PC-3 (cell line): ENCODE results near the gene PLAAT5. TPM values are rescaled to one million over a fixed set of nuclear protein-coding genes. Genes with fewer than 3 reads are reported as not detected.

Experiments used
- ATAC-seq: fragments of 200-7000 bp; cut with Tn5 transposase; 2 replicates; pipeline ENCODE4 v1.9.1; 2020; ENCODE audit warnings: mild to moderate bottlenecking, moderate library complexity
- BruUV-seq: library from RNA; stranded (reverse); fragments of 400-500 nt; replicated peaks from 2 replicates; lab custom pipeline; 2021; lab: Mats Ljungman, UMichigan
- CTCF ChIA-PET: fragments of 300-600 bp; sonication (Branson Sonifier 250); formaldehyde crosslinking; loops from one replicate; lab custom pipeline; 2022; ENCODE audit warnings: antibody characterized with exemption; lab: Charles Lee
- POLR2A ChIA-PET: fragments of 300-600 bp; sonication (Branson Sonifier 250); formaldehyde crosslinking; loops from one replicate; lab custom pipeline; 2022; ENCODE audit warnings: antibody characterized with exemption; ENCODE audit not compliant: unreplicated experiment; lab: Charles Lee
- DNase-seq: peaks from one replicate; pipeline ENCODE4 v3.0.0-alpha.2; 2015
- H2AFZ ChIP-seq: fragments of 300-600 bp; sonication (generic); 2 replicates; pipeline ENCODE4 v1.6.0; 2016; ENCODE audit warnings: antibody characterized with exemption, low read length
- H3F3A ChIP-seq: fragments of 300-600 bp; sonication (generic); one replicate; pipeline ENCODE4 v1.6.0; 2017; ENCODE audit warnings: antibody characterized with exemption, low read length, control low read depth, mild to moderate bottlenecking; ENCODE audit not compliant: unreplicated experiment
- H3K27ac ChIP-seq: fragments of 300-600 bp; sonication (generic); 2 replicates; pipeline ENCODE4 v1.5.1; 2016; ENCODE audit warnings: mild to moderate bottlenecking, low read length
- H3K27me3 ChIP-seq: fragments of 300-600 bp; sonication (generic); 2 replicates; pipeline ENCODE4 v1.6.1; 2016; ENCODE audit warnings: low read length, mixed read lengths
- H3K36me3 ChIP-seq: fragments of 300-600 bp; sonication (generic); 2 replicates; pipeline ENCODE4 v1.6.1; 2016; ENCODE audit warnings: low read depth, mixed run types, low read length, mixed read lengths
- H3K4me1 ChIP-seq: fragments of 300-600 bp; sonication (generic); 2 replicates; pipeline ENCODE4 v1.5.1; 2016; ENCODE audit warnings: low read length; ENCODE audit not compliant: insufficient read depth
- H3K4me2 ChIP-seq: fragments of 300-600 bp; sonication (generic); 2 replicates; pipeline ENCODE4 v1.6.0; 2016; ENCODE audit warnings: low read length
- H3K4me3 ChIP-seq: fragments of 300-600 bp; sonication (generic); 2 replicates; pipeline ENCODE4 v1.5.1; 2016; ENCODE audit warnings: mild to moderate bottlenecking, low read length, mixed read lengths
- H3K79me2 ChIP-seq: fragments of 300-600 bp; sonication (generic); 2 replicates; pipeline ENCODE4 v1.6.1; 2017; ENCODE audit warnings: low read length, mixed read lengths
- H3K9ac ChIP-seq: fragments of 300-600 bp; sonication (generic); 2 replicates; pipeline ENCODE4 v1.6.0; 2016; ENCODE audit warnings: mild to moderate bottlenecking, low read length
- H3K9me2 ChIP-seq: fragments of 300-600 bp; sonication (generic); replicated peaks from 2 replicates; pipeline ENCODE4 v1.6.1; 2016; ENCODE audit warnings: mixed run types, low read length, mixed read lengths
- H3K9me3 ChIP-seq: fragments of 300-600 bp; sonication (generic); 2 replicates; pipeline ENCODE4 v1.6.1; 2016; ENCODE audit warnings: low read length, mixed read lengths
- H4K20me1 ChIP-seq: fragments of 300-600 bp; sonication (generic); 2 replicates; pipeline ENCODE4 v1.6.1; 2016; ENCODE audit warnings: low read length, mixed read lengths
- CTCF ChIP-seq: fragments of 300-600 bp; sonication (generic); conservative IDR thresholded peaks from 2 replicates; pipeline ENCODE4 v1.5.1; 2017; ENCODE audit warnings: antibody characterized with exemption, low read depth, mild to moderate bottlenecking, low read length
- EZH2 ChIP-seq: fragments of 300-600 bp; sonication (generic); IDR thresholded peaks from one replicate; pipeline ENCODE4 v1.6.1; 2017; ENCODE audit warnings: antibody characterized with exemption, mild to moderate bottlenecking, low read length; ENCODE audit not compliant: unreplicated experiment
- EZH2phosphoT487 ChIP-seq: fragments of 300-600 bp; sonication (generic); IDR thresholded peaks from 2 replicates; pipeline ENCODE4 v1.6.1; 2018; ENCODE audit warnings: mild to moderate bottlenecking, antibody characterized with exemption, low read length, borderline replicate concordance
- intact Hi-C: fragments of 100-400 bp; cut with micrococcal nuclease; formaldehyde crosslinking; loops from 2 replicates; pipeline ENCODE4 v1.9.0; 2023
- total RNA-seq: library from RNA; depleted of rRNA; stranded (reverse); fragments of >200 nt; gene quantifications from 2 replicates; pipeline ENCODE4 v1.2.3, GENCODE V29; 2014

The PLAAT5 gene
- total RNA-seq, 1 experiment from 2014 or later, result not detected

GRCh38 chr11:63494975-63495374 lies 4.0 kb upstream of the PLAAT5 start:
- DNase-seq, result no peak
- no peak overlapping the region for H3K4me3 ChIP-seq
- no peaks in the 10 kb centered on the region for H3F3A ChIP-seq
- H3K9me2 ChIP-seq, result no peaks in the 10 kb centered on the region
- no peak for ATAC-seq
- intact Hi-C loops, result no loop called here
- no peaks in the 10 kb centered on the region for H4K20me1 ChIP-seq
- no peaks in the 10 kb centered on the region for H3K27me3 ChIP-seq
- no TSS peak for BruUV-seq
- H2AFZ ChIP-seq, result no peak overlapping the region
- CTCF ChIA-PET, result no interaction called here
- no peak overlapping the region for H3K27ac ChIP-seq
- no peaks in the 10 kb centered on the region for H3K4me1 ChIP-seq
- no peak for TF ChIP-seq EZH2phosphoT487
- peaks cover 3% of the 10 kb centered on the region for H3K9me3 ChIP-seq
- H3K36me3 ChIP-seq, result no peaks in the 10 kb centered on the region; the same call in 1 of the 2 replicates
- H3K9ac ChIP-seq, result no peak overlapping the region
- no peaks in the 10 kb centered on the region for H3K79me2 ChIP-seq
- H3K4me2 ChIP-seq, result no peak overlapping the region
- POLR2A ChIA-PET, result no interaction called here

GRCh38 chr11:63493127-63493526 lies 2.2 kb upstream of the PLAAT5 start:
- Histone ChIP-seq H3F3A (no peaks in the 10 kb centered on the region), H3K4me2 (no peak overlapping the region), H2AFZ (no peak overlapping the region), H3K79me2 (no peaks in the 10 kb centered on the region), H3K4me3 (no peak overlapping the region), H3K9ac (no peak overlapping the region), H3K27ac (no peak overlapping the region), H3K36me3 (no peaks in the 10 kb centered on the region), H3K9me3 (no peaks in the 10 kb centered on the region), H3K27me3 (no peaks in the 10 kb centered on the region), H4K20me1 (no peaks in the 10 kb centered on the region), H3K4me1 (no peaks in the 10 kb centered on the region), H3K9me2 (no peaks in the 10 kb centered on the region)
- ChIA-PET CTCF (no interaction called here), POLR2A (interaction anchor here (0.6 kb wide), 1 partner anchor 784 kb away, joined by 6 read pairs; no protein-coding TSS in a partner anchor)
- no peak for ATAC-seq
- no TSS peak for BruUV-seq
- DNase-seq, result no peak
- TF ChIP-seq CTCF (no peak), EZH2phosphoT487 (no peak), EZH2 (no peak)
- intact Hi-C loops, result no loop called here

GRCh38 chr11:63492441-63492840 lies 1.5 kb upstream of the PLAAT5 start:
- TF ChIP-seq CTCF, result no peak
- TF ChIP-seq EZH2, result no peak
- TF ChIP-seq EZH2phosphoT487, result no peak
- H3K4me2 ChIP-seq, result no peak overlapping the region
- H3K4me3 ChIP-seq, result no peak overlapping the region
- DNase-seq (no peak), ATAC-seq (no peak)
- H3K9ac ChIP-seq, result no peak overlapping the region
- ChIA-PET POLR2A (no interaction called here), CTCF (no interaction called here)
- no peaks in the 10 kb centered on the region for H3K4me1 ChIP-seq
- intact Hi-C loops, result no loop called here
- no peaks in the 10 kb centered on the region for H4K20me1 ChIP-seq
- H3K9me3 ChIP-seq, result no peaks in the 10 kb centered on the region
- BruUV-seq, result no TSS peak
- H2AFZ ChIP-seq, result no peak overlapping the region
- H3F3A ChIP-seq, result no peaks in the 10 kb centered on the region
- H3K36me3 ChIP-seq, result no peaks in the 10 kb centered on the region
- H3K79me2 ChIP-seq, result no peaks in the 10 kb centered on the region
- H3K9me2 ChIP-seq, result no peaks in the 10 kb centered on the region
- no peaks in the 10 kb centered on the region for H3K27me3 ChIP-seq
- H3K27ac ChIP-seq, result no peak overlapping the region
